Gastroesophageal sphincter (tissue), 3 donors: ENCODE measurements around the gene PARN.
"Not testable (repeated sequence)": the region's sequence is repeated elsewhere in the genome, so short reads cannot be mapped to it uniquely, and the experiment has no call there.

ENCODE experiments used
- EP300 ChIP-seq: sonication (generic); formaldehyde crosslinking; IDR thresholded peaks from one replicate; pipeline ENCODE4 v1.6.1; 2017; ENCODE audit warnings: antibody characterized with exemption, mild to moderate bottlenecking
- POLR2A ChIP-seq, 2 donors: fragments of 450-650 bp; IDR thresholded peaks; one replicate each; pipeline ENCODE4 v1.6.1; 2017; ENCODE audit warnings: antibody characterized with exemption in 2 of 2, mild to moderate bottlenecking in 2 of 2, moderate library complexity in 1 of 2
- POLR2AphosphoS5 ChIP-seq: sonication (generic); formaldehyde crosslinking; IDR thresholded peaks from one replicate; pipeline ENCODE4 v1.6.1; 2017; ENCODE audit warnings: antibody characterized with exemption
- TF ChIP-seq, protein P1 (sequence below), 4 experiments: fragments of 200-600 bp in 2 of 4; fragments of 450-650 bp in 2 of 4; sonication (generic) in 1 of 4; IDR thresholded peaks; one replicate each; pipeline ENCODE4 v1.5.1; 2017 to 2019; ENCODE audit warnings: antibody characterized with exemption in 4 of 4, mild to moderate bottlenecking in 2 of 4, moderate library complexity in 2 of 4

DNA sequence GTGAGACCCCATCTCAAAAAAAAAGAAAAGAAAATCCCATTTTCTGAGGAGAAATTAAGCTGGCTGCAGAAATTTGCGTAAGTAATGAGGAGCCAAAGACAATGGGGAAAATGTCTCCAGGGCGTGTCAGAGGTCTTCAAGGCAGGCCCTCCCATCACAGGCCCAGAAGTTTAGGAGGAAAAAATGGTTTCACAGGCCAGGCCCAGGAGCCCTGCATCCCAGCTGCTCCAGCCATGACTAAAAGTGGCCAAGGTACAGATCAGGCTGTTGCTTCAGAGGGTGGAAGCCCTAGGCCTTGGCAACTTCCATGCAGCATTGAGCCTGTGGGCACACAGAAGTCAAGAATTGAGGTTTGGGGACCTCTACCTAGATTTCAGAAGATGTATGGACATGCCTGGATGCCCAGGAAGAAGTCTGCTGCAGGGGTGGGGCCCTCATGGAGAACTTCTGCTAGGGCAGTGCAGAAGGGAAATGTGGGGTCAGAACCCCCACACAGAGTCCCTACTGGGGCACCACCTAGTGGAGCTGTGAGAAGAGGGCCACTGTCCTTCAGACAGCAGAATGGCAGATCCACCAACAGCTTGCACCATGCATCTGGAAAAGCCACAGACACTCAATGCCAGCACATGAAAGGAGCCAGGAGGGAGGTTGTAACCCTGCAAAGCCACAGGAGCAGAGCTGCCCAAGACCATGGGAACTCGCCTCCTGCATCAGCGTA, 55.2 kb downstream of the PARN start:
- TF ChIP-seq, protein P1, sequence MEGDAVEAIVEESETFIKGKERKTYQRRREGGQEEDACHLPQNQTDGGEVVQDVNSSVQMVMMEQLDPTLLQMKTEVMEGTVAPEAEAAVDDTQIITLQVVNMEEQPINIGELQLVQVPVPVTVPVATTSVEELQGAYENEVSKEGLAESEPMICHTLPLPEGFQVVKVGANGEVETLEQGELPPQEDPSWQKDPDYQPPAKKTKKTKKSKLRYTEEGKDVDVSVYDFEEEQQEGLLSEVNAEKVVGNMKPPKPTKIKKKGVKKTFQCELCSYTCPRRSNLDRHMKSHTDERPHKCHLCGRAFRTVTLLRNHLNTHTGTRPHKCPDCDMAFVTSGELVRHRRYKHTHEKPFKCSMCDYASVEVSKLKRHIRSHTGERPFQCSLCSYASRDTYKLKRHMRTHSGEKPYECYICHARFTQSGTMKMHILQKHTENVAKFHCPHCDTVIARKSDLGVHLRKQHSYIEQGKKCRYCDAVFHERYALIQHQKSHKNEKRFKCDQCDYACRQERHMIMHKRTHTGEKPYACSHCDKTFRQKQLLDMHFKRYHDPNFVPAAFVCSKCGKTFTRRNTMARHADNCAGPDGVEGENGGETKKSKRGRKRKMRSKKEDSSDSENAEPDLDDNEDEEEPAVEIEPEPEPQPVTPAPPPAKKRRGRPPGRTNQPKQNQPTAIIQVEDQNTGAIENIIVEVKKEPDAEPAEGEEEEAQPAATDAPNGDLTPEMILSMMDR (IDR thresholded peaks at IDR 0.05) = not testable (repeated sequence)
- TF ChIP-seq POLR2A (IDR thresholded peaks at IDR 0.05); POLR2AphosphoS5; EP300: not testable (repeated sequence)
